ACC112 (cell line): ENCODE measurements around the gene INHBC.
"Not testable (repeated sequence)": the region's sequence is repeated elsewhere in the genome, so short reads cannot be mapped to it uniquely, and the experiment has no call there.

Experiments used
- H2AFZ ChIP-seq: fragments of 200-600 bp; sonication (generic); one replicate; pipeline ENCODE4 v1.6.0; 2017; ENCODE audit warnings: antibody characterized with exemption, low read length; ENCODE audit not compliant: unreplicated experiment
- H3K27ac ChIP-seq: fragments of 200-600 bp; sonication (generic); 2 replicates; pipeline ENCODE4 v1.5.1; 2014; ENCODE audit warnings: low read depth, mild to moderate bottlenecking, antibody characterized with exemption, low read length, moderate library complexity
- H3K27me3 ChIP-seq: fragments of 200-600 bp; sonication (generic); 2 replicates; pipeline ENCODE4 v1.6.1; 2014; ENCODE audit warnings: mild to moderate bottlenecking, antibody characterized with exemption, low read length, moderate library complexity, mixed read lengths; ENCODE audit not compliant: insufficient read depth
- H3K36me3 ChIP-seq: fragments of 200-600 bp; sonication (generic); 2 replicates; pipeline ENCODE4 v1.6.1; 2016; ENCODE audit warnings: mild to moderate bottlenecking, antibody characterized with exemption, low read length, moderate library complexity, mixed read lengths; ENCODE audit not compliant: insufficient read depth
- H3K4me1 ChIP-seq: fragments of 200-600 bp; sonication (generic); one replicate; pipeline ENCODE4 v1.6.1; 2016; ENCODE audit warnings: low read length, mixed read lengths; ENCODE audit not compliant: insufficient read depth, unreplicated experiment, control insufficient read depth
- H3K4me3 ChIP-seq: fragments of 200-600 bp; sonication (generic); 2 replicates; pipeline ENCODE4 v1.5.1; 2014; ENCODE audit warnings: mild to moderate bottlenecking, low read depth, low read length
- H3K79me2 ChIP-seq: fragments of 200-600 bp; sonication (generic); one replicate; pipeline ENCODE4 v1.6.0; 2016; ENCODE audit warnings: low read length; ENCODE audit not compliant: control insufficient read depth, unreplicated experiment, insufficient read depth

INHBC gene

DNA sequence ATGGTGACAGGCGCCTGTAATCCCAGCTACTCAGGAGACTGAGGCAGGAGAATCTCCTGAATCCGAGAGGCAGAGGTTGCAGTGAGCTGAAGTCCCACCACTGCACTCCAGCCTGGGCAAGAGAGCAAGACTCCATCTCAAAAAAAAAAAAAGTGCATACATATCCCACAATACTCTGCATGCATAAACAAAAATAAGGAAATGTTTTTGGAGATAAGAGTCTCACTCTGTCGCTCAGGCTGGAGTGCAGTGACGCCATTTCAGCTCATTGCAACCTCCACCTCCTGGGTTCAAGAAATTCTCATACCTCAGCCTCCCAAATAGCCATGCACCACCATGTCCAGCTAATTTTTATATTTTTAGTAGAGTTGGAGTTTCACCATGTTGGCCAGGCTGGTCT is 32.4 kb upstream of the INHBC start:
- H3K36me3 ChIP-seq, H3K4me1 ChIP-seq, H3K4me3 ChIP-seq, H3K27me3 ChIP-seq, H3K79me2 ChIP-seq, H2AFZ ChIP-seq, H3K27ac ChIP-seq: not testable (repeated sequence)

DNA sequence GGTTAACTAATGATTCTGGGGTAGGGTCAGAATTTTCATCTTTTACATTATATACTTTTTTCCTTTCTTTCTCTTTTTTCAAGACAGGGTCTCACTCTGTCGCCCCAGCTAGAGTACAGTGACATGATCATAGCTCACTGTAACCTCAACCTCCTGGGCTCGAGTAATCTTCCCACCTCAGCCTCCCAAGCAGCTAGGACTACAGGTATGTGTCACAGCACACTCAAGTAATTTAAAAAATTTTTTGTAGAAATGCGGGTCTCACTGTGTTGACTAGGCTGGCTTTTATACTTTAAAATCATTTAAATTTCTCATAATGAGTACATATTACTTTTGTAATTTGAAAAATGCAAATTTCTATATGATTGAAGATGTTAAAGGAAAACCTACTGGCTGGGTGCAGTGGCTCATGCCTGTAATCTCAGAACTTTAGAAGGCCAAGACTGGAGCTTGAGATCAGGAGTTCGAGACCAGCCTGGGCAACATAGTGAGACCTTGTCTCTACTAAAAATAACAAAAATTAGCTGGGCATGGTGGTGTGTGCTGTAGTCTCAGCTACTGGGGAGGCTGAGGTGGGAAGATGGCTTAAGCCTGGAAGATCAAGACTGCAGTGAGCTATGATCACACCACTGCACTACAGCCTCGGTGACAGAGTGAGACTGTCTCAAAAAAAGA is 29.5 kb upstream of the INHBC start:
- no peak overlapping the region for H2AFZ ChIP-seq
- H3K4me1 ChIP-seq: no peaks in the 10 kb centered on the region
- no peaks in the 10 kb centered on the region for H3K27me3 ChIP-seq
- H3K27ac ChIP-seq: no peak overlapping the region
- no peaks in the 10 kb centered on the region for H3K36me3 ChIP-seq
- H3K79me2 ChIP-seq: peaks cover 3% of the 10 kb centered on the region
- no peak overlapping the region for H3K4me3 ChIP-seq

DNA sequence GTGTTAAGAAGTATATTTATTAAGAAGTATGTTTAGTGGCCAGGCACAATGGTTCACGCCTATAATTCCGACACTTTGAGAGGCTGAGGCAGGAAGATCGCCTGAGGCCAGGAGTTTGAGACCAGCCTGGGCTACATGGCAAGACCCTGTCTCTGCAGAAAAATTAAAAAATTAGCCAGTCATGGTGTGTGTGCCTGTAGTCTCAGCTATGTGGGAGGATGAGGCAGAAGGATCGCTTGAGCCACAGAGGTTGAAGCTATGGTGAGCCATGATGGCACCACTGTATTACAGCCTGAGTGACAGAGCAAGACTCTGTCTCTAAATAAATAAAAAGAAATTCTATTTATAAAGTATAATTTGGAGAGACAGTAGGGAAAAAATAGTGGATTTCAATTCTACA is 24.1 kb upstream of the INHBC start:
- Histone ChIP-seq H3K4me3 (no peak overlapping the region), H3K36me3 (no peaks in the 10 kb centered on the region), H3K27ac (no peak overlapping the region), H3K79me2 (peaks cover 9% of the 10 kb centered on the region), H3K27me3 (no peaks in the 10 kb centered on the region), H2AFZ (no peak overlapping the region), H3K4me1 (no peaks in the 10 kb centered on the region)

DNA sequence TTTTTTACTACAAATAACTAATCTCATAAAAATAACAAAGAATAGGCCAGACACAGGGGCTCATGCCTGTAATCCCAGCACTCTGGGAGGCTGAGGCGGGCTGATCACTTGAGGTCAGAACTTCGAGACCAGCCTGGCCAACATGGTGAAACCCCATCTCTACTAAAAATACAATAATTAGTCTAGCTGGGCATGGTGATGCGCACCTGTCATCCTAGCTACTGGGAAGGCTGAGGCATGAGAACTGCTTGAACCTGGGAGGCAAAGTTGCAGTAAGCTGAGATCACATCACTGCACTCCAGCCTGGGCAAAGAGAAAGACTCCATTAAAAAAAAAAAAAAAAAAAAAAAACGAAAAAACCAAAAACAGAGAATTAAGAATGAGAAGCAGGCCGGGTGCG is 20.4 kb upstream of the INHBC start:
- H3K4me3 ChIP-seq, H3K27ac ChIP-seq, H3K36me3 ChIP-seq, H3K27me3 ChIP-seq, H2AFZ ChIP-seq, H3K4me1 ChIP-seq: not testable (repeated sequence)
- H3K79me2 ChIP-seq: peaks cover 15% of the 10 kb centered on the region

DNA sequence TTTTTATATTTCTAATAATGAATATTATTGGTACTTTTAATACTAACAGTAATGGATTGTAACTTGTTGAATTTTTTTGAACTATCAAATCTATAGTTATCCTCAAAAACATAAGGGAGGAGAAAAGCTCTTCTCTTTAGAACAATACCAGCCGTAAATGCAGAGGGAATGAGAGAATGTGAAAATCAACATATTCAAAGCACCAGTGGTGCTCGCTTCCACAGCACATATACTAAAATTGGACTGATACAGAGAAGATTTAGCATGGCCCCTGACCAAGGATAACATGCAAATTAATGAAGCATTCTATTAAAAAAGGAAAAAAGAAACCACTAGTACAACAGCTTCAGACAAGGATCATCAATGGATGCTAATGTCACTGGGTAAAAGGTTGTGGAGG is 19.5 kb upstream of the INHBC start:
- no peak overlapping the region for H3K4me3 ChIP-seq
- peaks cover 15% of the 10 kb centered on the region for H3K79me2 ChIP-seq
- no peak overlapping the region for H2AFZ ChIP-seq
- peaks cover 9% of the 10 kb centered on the region for H3K4me1 ChIP-seq
- no peak overlapping the region for H3K27ac ChIP-seq
- no peaks in the 10 kb centered on the region for H3K27me3 ChIP-seq
- H3K36me3 ChIP-seq: no peaks in the 10 kb centered on the region

DNA sequence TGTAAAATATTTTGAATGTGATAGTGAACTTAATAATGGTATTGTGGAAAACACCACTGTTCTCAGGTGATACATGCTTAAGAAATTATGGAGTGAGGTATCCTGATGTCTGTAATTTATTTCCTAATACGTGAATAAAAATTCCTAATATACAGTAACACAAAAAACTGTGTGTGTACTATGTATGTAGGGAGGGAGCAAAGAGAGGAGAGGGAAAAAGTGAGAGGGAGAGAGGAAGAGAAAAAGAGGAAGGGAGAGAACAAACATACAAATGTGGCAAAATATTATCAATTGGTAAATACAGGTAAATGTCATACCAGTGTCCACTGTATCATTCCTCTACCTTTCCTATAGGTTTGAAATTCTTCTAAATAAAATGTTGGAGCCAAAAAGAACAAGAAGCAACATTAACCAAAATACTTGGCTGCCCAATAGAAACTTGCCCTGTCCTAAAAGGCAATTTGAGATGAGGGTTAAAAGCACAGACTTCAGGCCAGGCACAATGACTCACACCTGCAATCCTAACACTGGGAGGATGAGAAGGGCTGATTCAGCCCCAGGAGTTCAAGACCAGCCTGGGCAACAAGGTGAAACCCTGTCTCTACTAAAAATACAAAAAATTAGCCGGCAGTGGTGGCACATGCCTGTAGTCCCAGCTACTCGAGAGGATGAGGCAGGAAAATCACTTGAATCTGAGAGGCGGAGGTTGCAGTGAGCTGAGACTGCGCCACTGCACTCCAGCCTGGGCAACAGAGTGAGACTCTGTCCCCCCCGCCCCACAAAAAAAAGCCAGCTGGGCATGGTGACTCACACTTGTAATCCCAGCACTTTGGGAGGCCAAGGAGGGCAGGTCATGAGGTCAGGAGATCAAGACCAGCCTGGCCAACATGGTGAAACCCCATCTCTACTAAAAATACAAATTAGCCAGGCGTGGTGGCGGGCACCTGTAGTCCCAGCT is 18.3 kb upstream of the INHBC start:
- Histone ChIP-seq H2AFZ (no peak overlapping the region), H3K79me2 (peaks cover 11% of the 10 kb centered on the region), H3K4me1 (peaks cover 9% of the 10 kb centered on the region), H3K4me3 (no peak overlapping the region), H3K27me3 (no peaks in the 10 kb centered on the region), H3K36me3 (no peaks in the 10 kb centered on the region), H3K27ac (no peak overlapping the region)

DNA sequence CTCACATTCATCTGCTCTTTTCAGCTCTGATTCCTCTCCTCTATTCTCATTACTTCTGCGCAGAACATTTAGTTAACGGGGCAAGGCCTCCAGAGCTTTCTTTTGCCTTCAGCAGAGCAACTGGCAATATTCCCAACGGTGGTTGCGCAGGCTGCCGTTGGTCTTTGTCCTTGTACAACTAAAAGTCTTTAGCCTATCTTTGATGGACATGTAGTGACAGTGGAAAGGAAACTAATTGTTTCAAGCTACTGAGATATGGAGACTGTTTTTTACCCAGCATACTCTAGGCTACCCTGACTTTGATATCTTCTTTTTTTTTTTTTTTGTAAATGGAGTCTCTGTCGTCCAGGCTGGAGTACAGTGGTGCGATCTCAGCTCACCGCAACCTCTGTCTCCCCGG is 16.3 kb upstream of the INHBC start:
- Histone ChIP-seq H3K79me2 (peaks cover 8% of the 10 kb centered on the region), H2AFZ (no peak overlapping the region), H3K4me1 (peaks cover 9% of the 10 kb centered on the region), H3K4me3 (no peak overlapping the region), H3K27me3 (no peaks in the 10 kb centered on the region), H3K36me3 (peaks cover 3% of the 10 kb centered on the region; the same call in 1 of the 2 replicates), H3K27ac (no peak overlapping the region)

DNA sequence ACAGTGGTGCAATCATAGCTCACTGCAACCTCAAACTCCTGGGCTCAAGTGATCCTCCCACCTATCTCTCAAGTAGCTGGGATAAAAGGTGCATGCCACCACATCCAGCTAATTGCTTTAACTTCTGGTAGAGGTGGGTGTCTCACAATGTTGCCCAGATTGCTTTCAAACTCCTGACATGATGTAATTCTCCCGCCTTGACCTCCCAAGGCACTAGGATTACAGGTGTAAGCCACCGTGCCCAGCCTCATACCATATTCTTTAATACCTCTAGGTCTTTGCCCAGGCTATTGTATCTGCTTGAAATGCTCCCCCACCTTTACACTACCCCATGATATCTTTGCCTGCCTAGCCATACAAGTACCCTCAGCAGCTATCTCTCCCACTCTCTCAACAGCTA is 15.1 kb upstream of the INHBC start:
- Histone ChIP-seq H3K27me3 (no peaks in the 10 kb centered on the region), H3K4me3 (no peak overlapping the region), H3K4me1 (peaks cover 9% of the 10 kb centered on the region), H3K27ac (no peak overlapping the region), H2AFZ (no peak overlapping the region), H3K79me2 (peaks cover 10% of the 10 kb centered on the region), H3K36me3 (peaks cover 3% of the 10 kb centered on the region; the same call in 1 of the 2 replicates)

DNA sequence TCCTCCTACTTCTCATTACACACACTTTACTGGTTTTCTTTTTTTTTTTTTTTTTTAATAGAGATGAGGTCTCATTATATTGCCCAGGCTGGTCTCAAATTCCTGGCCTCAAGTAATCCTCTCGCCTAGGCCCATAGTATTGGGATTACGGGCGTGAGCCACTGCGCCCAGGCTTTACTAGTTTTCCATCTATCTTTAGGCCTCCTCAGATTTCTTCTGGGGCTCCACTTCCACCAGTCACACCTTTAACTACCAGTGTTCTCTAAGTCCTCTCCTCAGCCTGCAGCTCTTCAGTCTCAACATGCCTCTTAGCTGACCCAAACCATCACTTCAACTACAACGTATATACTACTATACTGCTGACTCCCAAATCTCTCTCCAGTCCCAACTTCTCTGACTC is 14.1 kb upstream of the INHBC start:
- Histone ChIP-seq H3K27ac (no peak overlapping the region), H3K36me3 (peaks cover 3% of the 10 kb centered on the region; the same call in 1 of the 2 replicates), H3K27me3 (no peaks in the 10 kb centered on the region), H2AFZ (no peak overlapping the region), H3K4me3 (no peak overlapping the region), H3K4me1 (peaks cover 9% of the 10 kb centered on the region), H3K79me2 (peaks cover 12% of the 10 kb centered on the region)

DNA sequence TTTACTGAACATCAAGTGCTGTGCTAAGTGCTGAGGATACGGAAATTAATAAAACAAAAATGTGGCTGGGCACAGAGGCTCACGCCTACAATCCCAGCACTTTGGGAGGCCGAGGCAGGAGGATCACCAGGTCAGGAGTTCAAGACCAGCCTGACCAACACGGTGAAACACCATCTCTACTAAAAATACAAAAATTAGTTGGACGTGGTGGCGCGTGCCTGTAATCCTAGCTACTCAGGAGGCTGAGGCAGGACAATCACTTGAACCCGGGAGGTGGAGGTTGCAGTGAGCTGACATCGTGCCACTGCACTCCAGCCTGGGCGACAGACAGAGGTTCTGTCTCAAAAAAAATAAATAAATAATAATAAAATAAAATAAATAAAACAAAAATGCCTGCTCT is 7.6 kb upstream of the INHBC start:
- not testable (repeated sequence) for H3K4me3 ChIP-seq, H3K36me3 ChIP-seq, H3K4me1 ChIP-seq, H2AFZ ChIP-seq, H3K27me3 ChIP-seq, H3K27ac ChIP-seq
- peaks cover 37% of the 10 kb centered on the region for H3K79me2 ChIP-seq

DNA sequence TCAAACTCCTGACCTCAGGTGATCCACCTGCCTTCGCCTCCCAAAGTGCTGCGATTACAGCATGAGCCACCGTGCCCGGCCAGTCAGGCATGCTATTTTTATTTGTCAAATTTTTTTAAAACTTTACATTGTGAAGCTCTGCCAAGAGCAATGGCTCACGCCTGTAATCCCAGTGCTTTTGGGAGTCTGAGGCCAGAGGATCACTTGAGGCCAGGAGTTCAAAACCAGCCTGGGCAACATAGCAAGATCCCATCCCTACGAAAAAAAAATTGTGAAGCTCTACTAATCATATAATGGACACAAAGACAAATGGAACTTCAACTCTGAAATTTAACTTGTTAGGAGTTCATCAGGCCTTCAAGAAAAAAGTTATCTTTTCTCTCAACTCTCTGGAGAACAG is 5.6 kb upstream of the INHBC start:
- Histone ChIP-seq H3K27ac (no peak overlapping the region), H3K27me3 (no peaks in the 10 kb centered on the region), H3K4me1 (peaks cover 9% of the 10 kb centered on the region), H3K79me2 (peaks cover 37% of the 10 kb centered on the region), H2AFZ (no peak overlapping the region), H3K36me3 (no peaks in the 10 kb centered on the region), H3K4me3 (no peak overlapping the region; the same call in 1 of the 2 replicates)
